ENCODE results near the gene RNASE8.
A peak's percentile ranks its signal among the peaks of the same experiment; 100 is the strongest.

Gene RNASE8

DNA sequence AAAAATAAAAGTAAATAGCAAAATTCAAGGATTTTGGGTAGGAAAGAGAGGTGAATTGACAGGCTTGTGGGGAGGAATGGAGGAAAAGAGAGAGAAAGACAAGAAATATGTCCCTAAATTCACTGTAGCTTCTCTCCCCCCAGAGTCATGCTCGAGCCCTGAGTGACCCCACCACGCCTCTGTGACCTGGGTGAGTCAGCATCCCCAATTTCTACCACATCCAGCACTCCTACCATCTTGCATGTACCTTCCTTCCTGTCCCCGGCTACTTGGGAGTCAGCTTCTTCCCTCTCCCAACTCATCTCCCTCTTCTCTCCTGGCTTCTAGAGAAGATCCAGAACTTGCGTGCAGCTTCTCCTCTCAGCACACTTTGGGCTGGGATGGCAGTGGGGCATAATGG lies 31.1 kb downstream of the RNASE8 start:
- H3K27ac ChIP-seq, result no peak overlapping the region
- no peak for TF ChIP-seq ZFX (IDR thresholded peaks at IDR 0.05)
- TF ChIP-seq, protein P1, sequence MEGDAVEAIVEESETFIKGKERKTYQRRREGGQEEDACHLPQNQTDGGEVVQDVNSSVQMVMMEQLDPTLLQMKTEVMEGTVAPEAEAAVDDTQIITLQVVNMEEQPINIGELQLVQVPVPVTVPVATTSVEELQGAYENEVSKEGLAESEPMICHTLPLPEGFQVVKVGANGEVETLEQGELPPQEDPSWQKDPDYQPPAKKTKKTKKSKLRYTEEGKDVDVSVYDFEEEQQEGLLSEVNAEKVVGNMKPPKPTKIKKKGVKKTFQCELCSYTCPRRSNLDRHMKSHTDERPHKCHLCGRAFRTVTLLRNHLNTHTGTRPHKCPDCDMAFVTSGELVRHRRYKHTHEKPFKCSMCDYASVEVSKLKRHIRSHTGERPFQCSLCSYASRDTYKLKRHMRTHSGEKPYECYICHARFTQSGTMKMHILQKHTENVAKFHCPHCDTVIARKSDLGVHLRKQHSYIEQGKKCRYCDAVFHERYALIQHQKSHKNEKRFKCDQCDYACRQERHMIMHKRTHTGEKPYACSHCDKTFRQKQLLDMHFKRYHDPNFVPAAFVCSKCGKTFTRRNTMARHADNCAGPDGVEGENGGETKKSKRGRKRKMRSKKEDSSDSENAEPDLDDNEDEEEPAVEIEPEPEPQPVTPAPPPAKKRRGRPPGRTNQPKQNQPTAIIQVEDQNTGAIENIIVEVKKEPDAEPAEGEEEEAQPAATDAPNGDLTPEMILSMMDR (conservative IDR thresholded peaks at IDR 0.05), result no peak

DNA sequence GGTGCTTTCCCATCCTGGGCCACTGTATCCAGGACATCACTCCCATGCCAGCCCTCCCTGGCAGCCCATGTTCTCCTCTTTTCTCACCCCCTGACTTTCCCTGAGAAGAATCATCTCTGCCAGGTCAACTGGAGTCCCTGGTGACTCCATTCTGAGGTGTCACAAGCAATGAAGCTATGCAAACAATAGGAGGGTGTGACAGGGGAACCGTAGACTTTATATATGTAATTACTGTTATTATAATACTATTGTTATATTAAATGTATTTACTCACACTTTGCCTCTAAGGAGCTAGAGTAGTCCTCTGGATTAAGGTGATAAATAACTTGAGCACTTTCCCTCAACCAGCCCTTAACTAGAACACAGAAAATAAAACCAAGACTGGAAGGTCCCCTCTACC lies 31.6 kb downstream of the RNASE8 start:
- H3K27ac ChIP-seq, result no peak overlapping the region
- TF ChIP-seq ZFX (IDR thresholded peaks at IDR 0.05), result no peak
- TF ChIP-seq, protein P1 (conservative IDR thresholded peaks at IDR 0.05), result no peak

DNA sequence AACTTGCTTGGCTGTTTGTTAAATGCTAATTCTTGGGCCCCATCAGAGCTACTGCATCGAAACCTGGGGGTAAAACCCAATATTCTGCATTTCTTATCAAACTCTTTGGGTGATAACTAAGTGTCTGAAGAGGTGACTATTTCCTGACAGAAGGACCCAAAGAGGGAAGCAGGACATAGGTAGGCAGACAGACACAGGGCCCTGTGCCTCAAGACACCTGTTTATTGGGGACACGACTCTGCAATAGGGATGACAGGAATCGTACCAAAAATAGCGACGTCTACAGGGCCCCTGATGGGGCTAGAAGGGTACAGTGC lies 32.2 kb downstream of the RNASE8 start:
- H3K27ac ChIP-seq, result no peak overlapping the region
- TF ChIP-seq, protein P1 (conservative IDR thresholded peaks at IDR 0.05), result no peak
- no peak for TF ChIP-seq ZFX (IDR thresholded peaks at IDR 0.05)

DNA sequence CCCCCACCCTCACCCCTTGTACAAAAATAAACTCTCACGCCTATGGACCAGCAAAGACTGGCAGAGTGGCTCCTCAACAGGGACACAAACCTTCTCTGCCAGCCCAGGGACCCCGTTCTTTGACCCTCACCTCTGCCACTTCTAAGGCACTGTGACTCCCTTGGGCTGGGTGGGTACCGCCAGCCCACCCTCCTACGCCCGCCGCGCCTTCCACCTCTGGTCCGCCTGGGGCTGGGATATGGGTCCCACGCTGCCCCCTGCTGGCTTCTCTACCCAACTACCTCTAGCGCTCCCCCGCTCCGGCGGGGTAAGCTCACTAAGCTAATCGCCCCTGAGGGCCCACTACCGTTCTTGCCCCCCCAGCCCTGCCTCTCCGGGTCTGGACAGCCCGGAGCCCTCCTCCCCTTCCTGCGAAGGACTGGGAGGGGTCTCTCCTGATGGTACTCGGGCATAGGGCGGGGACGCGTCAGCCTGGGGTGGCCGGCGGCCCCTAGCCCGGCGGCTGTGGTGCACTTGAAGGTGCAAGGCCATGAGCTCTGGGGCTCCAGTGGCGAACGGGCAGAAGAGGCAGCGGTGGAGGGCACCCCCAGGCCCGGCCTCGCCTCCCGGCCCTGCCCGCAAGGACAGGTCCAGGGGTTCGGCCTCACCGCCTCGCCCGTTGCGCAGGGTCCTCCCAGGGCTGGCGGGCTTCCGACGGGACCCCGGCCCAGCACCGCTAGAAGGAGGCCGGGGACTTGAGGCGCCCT lies 32.7 kb downstream of the RNASE8 start:
- no peak overlapping the region for H3K27ac ChIP-seq

DNA sequence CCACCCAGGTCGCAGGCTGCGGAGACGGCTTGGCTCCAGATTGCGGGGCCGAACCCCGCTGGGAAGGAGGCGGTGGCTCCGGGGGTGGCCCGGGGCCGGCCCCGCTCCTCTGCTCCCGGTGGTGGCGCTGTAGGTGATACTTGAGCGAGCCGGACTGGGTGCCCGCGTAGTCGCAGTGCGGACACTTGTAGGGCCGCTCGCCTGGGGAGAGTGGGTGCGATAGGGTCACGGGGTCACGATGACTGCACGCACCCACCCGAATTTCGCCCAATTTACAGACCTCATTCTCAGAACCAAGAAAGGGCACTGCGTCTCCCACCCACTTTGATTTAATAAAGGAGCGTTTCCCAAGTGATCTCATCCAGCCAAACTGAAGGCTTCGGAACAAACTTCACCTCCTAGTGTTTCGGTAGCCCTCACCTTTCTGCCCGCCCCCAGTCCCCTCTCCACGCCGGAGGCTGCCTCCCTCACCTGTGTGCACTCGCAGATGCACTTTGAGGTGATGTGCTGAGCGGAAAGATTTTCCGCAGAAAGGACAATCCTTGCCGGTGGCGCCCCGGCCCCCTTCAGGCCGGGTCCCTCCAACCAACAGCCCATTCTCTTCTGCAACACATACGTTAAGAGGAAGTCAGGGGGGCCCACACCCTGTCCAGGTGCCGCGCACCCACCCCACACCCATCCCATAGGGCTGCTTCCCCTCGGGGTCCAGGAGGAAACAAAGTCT lies 33.5 kb downstream of the RNASE8 start:
- no peak overlapping the region for H3K27ac ChIP-seq
- TF ChIP-seq ZFX (IDR thresholded peaks at IDR 0.05), result no peak
- TF ChIP-seq, protein P1 (conservative IDR thresholded peaks at IDR 0.05), result no peak

More for the DNA sequence above, 32.7 kb downstream of the RNASE8 start:
- TF ChIP-seq, protein P1 (conservative IDR thresholded peaks at IDR 0.05), result peak; percentile 56
- TF ChIP-seq ZFX (IDR thresholded peaks at IDR 0.05), result no peak

DNA sequence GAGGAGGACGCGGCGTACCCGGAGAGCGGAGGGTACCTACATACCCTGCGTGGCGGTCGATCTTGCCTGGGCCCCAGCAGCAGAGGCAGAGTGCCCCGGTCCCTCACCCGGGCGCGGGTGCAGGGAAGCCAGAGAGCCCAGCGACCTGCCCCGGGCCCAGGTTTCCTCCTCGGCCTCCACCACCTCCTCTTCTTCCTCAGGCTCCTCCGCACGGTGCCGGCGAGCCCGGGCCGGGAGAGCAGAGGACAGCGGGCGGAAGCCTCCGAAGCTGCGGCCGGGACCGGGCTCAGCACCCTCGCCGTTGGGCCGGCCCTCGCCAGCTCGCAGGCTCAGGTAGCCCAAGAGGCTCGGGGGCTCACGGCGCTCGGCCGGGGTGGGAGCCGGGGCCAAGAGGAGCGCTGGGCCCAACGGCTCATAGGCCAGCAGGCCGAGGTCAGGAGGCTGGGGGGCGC lies 34.2 kb downstream of the RNASE8 start:
- no peak overlapping the region for H3K27ac ChIP-seq
- TF ChIP-seq ZFX (IDR thresholded peaks at IDR 0.05), result no peak
- TF ChIP-seq, protein P1 (conservative IDR thresholded peaks at IDR 0.05), result no peak

DNA sequence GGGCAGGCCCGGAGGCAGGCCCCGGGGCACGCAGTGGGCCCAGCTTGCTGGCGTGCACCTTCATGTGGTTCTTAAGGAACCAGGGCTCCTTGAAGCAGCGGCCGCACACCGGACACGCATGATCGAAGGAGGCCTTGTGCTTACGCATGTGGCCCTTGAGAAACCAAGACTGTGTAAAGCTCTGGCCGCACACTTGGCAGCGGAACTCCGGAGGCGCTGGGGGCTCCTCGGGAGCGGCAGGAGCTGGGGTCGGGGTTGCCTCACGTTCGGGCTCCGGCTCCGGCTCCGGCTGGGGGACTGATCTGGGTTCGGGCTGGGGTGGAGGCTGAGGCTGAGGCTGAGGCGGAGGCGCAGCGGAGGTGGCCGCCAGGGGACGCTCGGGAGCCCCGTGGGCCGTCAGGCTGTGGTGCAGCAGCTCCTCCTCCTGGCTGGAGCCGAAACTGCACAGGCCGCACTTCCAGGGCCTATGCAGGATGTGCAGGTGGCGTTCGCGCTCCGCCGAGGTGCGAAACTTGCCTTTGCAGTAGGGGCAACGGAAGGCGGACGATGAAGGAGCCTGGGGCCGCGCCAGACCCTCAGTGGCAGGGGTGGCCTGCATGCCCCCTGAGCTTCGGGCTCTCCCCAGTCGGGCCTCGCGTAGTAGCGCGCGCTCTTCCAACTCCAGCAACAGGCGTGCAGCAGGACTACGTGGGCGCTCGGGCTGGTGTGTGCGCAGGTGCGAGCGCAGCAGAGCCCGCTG lies 34.8 kb downstream of the RNASE8 start:
- no peak overlapping the region for H3K27ac ChIP-seq
- TF ChIP-seq, protein P1 (conservative IDR thresholded peaks at IDR 0.05), result peak; percentile 100
- TF ChIP-seq ZFX (IDR thresholded peaks at IDR 0.05), result no peak

Measured in C4-2B (cell line).